HEK293 (cell line): ENCODE data around the gene SDC1.

ENCODE experiments used
- GFI1B ChIP-seq: fragments of 450-650 bp; formaldehyde crosslinking; IDR thresholded peaks from 2 replicates; pipeline ENCODE4 v1.5.1; 2016; ENCODE audit warnings: missing biosample characterization, missing genetic modification characterization
- HIC1 ChIP-seq: fragments of 450-650 bp; formaldehyde crosslinking; IDR thresholded peaks from 2 replicates; pipeline ENCODE4 v1.5.1; 2016; ENCODE audit warnings: missing biosample characterization, missing genetic modification characterization
- SP7 ChIP-seq: fragments of 450-650 bp; formaldehyde crosslinking; IDR thresholded peaks from 2 replicates; pipeline ENCODE4 v1.5.1; 2016; ENCODE audit warnings: missing biosample characterization, missing genetic modification characterization
- ZBTB6 ChIP-seq: fragments of 450-650 bp; formaldehyde crosslinking; IDR thresholded peaks from 2 replicates; pipeline ENCODE4 v1.5.1; 2017; ENCODE audit warnings: missing biosample characterization, missing genetic modification characterization
- ZNF133 ChIP-seq: fragments of 450-650 bp; formaldehyde crosslinking; IDR thresholded peaks from 2 replicates; pipeline ENCODE4 v1.5.1; 2016; ENCODE audit warnings: missing biosample characterization, missing genetic modification characterization
- ZNF18 ChIP-seq: fragments of 450-650 bp; formaldehyde crosslinking; IDR thresholded peaks from 2 replicates; pipeline ENCODE4 v1.5.1; 2016; ENCODE audit warnings: missing biosample characterization, missing genetic modification characterization
- ZNF184 ChIP-seq: fragments of 450-650 bp; IDR thresholded peaks from 2 replicates; pipeline ENCODE4 v1.5.1; 2018; ENCODE audit warnings: missing biosample characterization, mild to moderate bottlenecking, missing genetic modification characterization
- ZNF221 ChIP-seq: fragments of 450-650 bp; formaldehyde crosslinking; IDR thresholded peaks from 2 replicates; pipeline ENCODE4 v1.5.1; 2017; ENCODE audit warnings: missing biosample characterization, missing genetic modification characterization, borderline replicate concordance
- ZNF239 ChIP-seq: fragments of 450-650 bp; formaldehyde crosslinking; IDR thresholded peaks from 2 replicates; pipeline ENCODE4 v1.5.1; 2016; ENCODE audit warnings: missing biosample characterization, missing genetic modification characterization
- ZNF561 ChIP-seq: fragments of 450-650 bp; IDR thresholded peaks from 2 replicates; pipeline ENCODE4 v1.5.1; 2018; ENCODE audit warnings: missing biosample characterization, missing genetic modification characterization, borderline replicate concordance
- ZNF596 ChIP-seq: fragments of 450-650 bp; IDR thresholded peaks from 2 replicates; pipeline ENCODE4 v1.5.0; 2018; ENCODE audit warnings: missing biosample characterization, mild to moderate bottlenecking, missing genetic modification characterization, moderate library complexity
- ZNF629 ChIP-seq: fragments of 450-650 bp; formaldehyde crosslinking; IDR thresholded peaks from 2 replicates; pipeline ENCODE4 v1.5.1; 2017; ENCODE audit warnings: missing biosample characterization, missing genetic modification characterization
- ZNF645 ChIP-seq: fragments of 450-650 bp; formaldehyde crosslinking; IDR thresholded peaks from 2 replicates; pipeline ENCODE4; 2016; ENCODE audit warnings: missing biosample characterization, missing genetic modification characterization
- ZNF664 ChIP-seq: fragments of 450-650 bp; formaldehyde crosslinking; IDR thresholded peaks from 2 replicates; pipeline ENCODE4 v1.5.1; 2016; ENCODE audit warnings: missing biosample characterization, missing genetic modification characterization
- ZNF692 ChIP-seq: fragments of 450-650 bp; formaldehyde crosslinking; IDR thresholded peaks from 2 replicates; pipeline ENCODE4 v1.5.1; 2016; ENCODE audit warnings: missing biosample characterization, missing genetic modification characterization
- TF ChIP-seq, protein P1 (sequence below): fragments of 450-650 bp; formaldehyde crosslinking; IDR thresholded peaks from 2 replicates; pipeline ENCODE4 v1.5.1; 2016; ENCODE audit warnings: missing biosample characterization, missing genetic modification characterization
- TF ChIP-seq, protein P2 (sequence below): fragments of 450-650 bp; formaldehyde crosslinking; IDR thresholded peaks from 2 replicates; pipeline ENCODE4 v1.5.1; 2016; ENCODE audit warnings: missing biosample characterization, missing genetic modification characterization
- TF ChIP-seq, protein P3 (sequence below): fragments of 450-650 bp; formaldehyde crosslinking; IDR thresholded peaks from 2 replicates; pipeline ENCODE4 v1.5.1; 2016; ENCODE audit warnings: missing biosample characterization, missing genetic modification characterization
- TF ChIP-seq, protein P4 (sequence below): fragments of 450-650 bp; formaldehyde crosslinking; IDR thresholded peaks from 2 replicates; pipeline ENCODE4 v1.5.0; 2017; ENCODE audit warnings: missing biosample characterization, missing genetic modification characterization, borderline replicate concordance
- TF ChIP-seq, protein P5 (sequence below): fragments of 450-650 bp; formaldehyde crosslinking; IDR thresholded peaks from 2 replicates; pipeline ENCODE4 v1.5.1; 2016; ENCODE audit warnings: missing biosample characterization, missing genetic modification characterization

The SDC1 gene

DNA sequence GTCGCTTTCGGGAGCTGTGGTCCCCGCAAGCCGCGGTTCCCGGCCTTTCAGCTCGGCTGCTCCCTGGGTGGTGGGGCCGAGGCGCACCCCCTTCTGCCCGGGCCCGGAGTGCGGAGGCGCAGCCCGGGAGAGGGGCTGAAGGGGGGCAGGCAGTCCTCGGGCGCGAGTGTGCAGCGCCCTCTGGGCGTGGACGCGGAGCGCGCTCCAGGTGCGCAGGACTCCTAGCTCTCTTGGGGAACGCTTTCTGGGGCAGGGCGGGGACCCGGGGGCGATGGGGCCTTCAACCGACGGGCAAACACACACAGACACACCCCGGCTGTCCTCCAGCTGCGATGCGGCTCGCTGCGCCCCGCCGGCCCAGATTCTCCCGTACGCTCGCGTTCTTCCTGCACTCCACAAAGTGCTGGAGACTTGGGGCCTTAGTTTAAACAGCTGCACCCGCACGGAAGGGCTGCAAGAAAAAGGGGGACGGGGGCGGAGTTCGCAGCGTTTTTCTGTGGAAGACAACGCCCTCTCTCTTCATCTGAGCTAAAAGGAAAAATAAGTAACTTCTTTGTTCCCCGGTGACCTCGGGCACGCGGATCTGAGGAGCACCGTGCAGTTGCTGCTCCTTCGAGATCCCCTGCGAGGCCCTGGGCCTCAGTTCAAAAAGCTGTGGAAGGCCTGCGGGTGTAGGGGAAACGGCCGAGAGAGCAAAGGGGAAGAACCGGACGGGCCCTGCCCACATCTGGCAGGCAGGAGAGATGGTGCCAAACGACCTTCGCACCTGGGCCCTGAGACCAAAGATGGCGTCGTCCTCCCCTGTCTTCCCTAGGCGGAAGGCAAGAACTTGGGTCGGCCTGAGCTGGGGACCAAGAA lies 593 bp upstream of the SDC1 start (continued):
- TF ChIP-seq ZNF18 = no peak
- no peak for TF ChIP-seq ZNF561
- TF ChIP-seq ZNF664 (tag by site-specific recombination) = no peak
- TF ChIP-seq ZBTB6 (tag by site-specific recombination) = no peak
- TF ChIP-seq, protein P1, sequence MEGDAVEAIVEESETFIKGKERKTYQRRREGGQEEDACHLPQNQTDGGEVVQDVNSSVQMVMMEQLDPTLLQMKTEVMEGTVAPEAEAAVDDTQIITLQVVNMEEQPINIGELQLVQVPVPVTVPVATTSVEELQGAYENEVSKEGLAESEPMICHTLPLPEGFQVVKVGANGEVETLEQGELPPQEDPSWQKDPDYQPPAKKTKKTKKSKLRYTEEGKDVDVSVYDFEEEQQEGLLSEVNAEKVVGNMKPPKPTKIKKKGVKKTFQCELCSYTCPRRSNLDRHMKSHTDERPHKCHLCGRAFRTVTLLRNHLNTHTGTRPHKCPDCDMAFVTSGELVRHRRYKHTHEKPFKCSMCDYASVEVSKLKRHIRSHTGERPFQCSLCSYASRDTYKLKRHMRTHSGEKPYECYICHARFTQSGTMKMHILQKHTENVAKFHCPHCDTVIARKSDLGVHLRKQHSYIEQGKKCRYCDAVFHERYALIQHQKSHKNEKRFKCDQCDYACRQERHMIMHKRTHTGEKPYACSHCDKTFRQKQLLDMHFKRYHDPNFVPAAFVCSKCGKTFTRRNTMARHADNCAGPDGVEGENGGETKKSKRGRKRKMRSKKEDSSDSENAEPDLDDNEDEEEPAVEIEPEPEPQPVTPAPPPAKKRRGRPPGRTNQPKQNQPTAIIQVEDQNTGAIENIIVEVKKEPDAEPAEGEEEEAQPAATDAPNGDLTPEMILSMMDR (tag by site-specific recombination) = peak; percentile 95
- TF ChIP-seq SP7 (tag by site-specific recombination) = peak; percentile 31; the same call in 1 of the 2 replicates
- TF ChIP-seq GFI1B = no peak
- TF ChIP-seq ZNF221 (tag by site-specific recombination) = no peak
- TF ChIP-seq, protein P2, sequence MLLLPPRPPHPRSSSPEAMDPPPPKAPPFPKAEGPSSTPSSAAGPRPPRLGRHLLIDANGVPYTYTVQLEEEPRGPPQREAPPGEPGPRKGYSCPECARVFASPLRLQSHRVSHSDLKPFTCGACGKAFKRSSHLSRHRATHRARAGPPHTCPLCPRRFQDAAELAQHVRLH (tag by site-specific recombination) = no peak
- no peak for TF ChIP-seq ZNF184 (tag by site-specific recombination)
- no peak for TF ChIP-seq ZNF596 (tag by site-specific recombination)
- TF ChIP-seq, protein P3, sequence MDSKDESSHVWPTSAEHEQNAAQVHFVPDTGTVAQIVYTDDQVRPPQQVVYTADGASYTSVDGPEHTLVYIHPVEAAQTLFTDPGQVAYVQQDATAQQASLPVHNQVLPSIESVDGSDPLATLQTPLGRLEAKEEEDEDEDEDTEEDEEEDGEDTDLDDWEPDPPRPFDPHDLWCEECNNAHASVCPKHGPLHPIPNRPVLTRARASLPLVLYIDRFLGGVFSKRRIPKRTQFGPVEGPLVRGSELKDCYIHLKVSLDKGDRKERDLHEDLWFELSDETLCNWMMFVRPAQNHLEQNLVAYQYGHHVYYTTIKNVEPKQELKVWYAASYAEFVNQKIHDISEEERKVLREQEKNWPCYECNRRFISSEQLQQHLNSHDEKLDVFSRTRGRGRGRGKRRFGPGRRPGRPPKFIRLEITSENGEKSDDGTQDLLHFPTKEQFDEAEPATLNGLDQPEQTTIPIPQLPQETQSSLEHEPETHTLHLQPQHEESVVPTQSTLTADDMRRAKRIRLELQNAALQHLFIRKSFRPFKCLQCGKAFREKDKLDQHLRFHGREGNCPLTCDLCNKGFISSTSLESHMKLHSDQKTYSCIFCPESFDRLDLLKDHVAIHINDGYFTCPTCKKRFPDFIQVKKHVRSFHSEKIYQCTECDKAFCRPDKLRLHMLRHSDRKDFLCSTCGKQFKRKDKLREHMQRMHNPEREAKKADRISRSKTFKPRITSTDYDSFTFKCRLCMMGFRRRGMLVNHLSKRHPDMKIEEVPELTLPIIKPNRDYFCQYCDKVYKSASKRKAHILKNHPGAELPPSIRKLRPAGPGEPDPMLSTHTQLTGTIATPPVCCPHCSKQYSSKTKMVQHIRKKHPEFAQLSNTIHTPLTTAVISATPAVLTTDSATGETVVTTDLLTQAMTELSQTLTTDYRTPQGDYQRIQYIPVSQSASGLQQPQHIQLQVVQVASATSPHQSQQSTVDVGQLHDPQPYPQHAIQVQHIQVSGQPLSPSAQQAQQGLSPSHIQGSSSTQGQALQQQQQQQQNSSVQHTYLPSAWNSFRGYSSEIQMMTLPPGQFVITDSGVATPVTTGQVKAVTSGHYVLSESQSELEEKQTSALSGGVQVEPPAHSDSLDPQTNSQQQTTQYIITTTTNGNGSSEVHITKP (tag by site-specific recombination) = no peak
- TF ChIP-seq, protein P4, sequence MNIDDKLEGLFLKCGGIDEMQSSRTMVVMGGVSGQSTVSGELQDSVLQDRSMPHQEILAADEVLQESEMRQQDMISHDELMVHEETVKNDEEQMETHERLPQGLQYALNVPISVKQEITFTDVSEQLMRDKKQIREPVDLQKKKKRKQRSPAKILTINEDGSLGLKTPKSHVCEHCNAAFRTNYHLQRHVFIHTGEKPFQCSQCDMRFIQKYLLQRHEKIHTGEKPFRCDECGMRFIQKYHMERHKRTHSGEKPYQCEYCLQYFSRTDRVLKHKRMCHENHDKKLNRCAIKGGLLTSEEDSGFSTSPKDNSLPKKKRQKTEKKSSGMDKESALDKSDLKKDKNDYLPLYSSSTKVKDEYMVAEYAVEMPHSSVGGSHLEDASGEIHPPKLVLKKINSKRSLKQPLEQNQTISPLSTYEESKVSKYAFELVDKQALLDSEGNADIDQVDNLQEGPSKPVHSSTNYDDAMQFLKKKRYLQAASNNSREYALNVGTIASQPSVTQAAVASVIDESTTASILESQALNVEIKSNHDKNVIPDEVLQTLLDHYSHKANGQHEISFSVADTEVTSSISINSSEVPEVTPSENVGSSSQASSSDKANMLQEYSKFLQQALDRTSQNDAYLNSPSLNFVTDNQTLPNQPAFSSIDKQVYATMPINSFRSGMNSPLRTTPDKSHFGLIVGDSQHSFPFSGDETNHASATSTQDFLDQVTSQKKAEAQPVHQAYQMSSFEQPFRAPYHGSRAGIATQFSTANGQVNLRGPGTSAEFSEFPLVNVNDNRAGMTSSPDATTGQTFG (tag by site-specific recombination) = no peak
- TF ChIP-seq, protein P5, sequence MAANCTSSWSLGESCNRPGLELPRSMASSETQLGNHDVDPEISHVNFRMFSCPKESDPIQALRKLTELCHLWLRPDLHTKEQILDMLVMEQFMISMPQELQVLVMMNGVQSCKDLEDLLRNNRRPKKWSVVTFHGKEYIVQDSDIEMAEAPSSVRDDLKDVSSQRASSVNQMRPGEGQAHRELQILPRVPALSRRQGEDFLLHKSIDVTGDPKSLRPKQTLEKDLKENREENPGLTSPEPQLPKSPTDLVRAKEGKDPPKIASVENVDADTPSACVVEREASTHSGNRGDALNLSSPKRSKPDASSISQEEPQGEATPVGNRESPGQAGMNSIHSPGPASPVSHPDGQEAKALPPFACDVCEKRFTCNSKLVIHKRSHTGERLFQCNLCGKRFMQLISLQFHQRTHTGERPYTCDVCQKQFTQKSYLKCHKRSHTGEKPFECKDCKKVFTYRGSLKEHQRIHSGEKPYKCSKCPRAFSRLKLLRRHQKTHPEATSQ (tag by site-specific recombination) = no peak
- TF ChIP-seq ZNF239 (tag by site-specific recombination) = no peak
- no peak for TF ChIP-seq HIC1 (tag by site-specific recombination)
- TF ChIP-seq ZNF692 (tag by site-specific recombination) = peak; percentile 88
- TF ChIP-seq ZNF645 (tag by site-specific recombination) = no peak
- no peak for TF ChIP-seq ZNF629 (tag by site-specific recombination)
- no peak for TF ChIP-seq ZNF133 (tag by site-specific recombination)
